ENCODE measurements around the gene UTRN. TPM values are rescaled to one million over a fixed set of nuclear protein-coding genes. Genes with fewer than 3 reads are reported as not detected.

The UTRN gene
- total and polyA plus RNA-seq, 4 donors = 24.6 to 489 (median 123) TPM

DNA sequence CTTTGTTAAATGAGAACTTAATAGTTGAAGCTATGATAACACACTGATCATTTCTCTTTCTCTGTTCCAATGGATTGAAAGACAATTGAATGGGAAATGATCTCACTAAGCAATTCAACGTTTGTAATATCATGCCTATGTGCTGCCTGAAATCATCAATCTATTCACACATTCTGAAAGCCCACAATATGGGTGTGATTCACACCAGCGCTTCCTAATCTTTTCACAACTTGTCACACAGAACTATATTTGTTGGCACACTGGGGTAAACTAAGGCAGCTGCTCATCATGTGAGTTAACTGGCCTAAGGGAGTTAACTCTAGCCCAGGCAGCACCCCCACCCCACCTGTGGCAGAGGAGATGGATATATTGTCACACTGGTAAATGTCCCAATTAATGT, 37.1 kb upstream of the UTRN start:
- 68 to 78% methylated on average over 2 of the region's 2 CpGs for WGBS, 2 donors
- Histone ChIP-seq H3K9ac (ENCODE audit: insufficient read depth in 1 of 2, low read length in 2 of 2) (no peak overlapping the region), H3K27me3 (ENCODE audit: control insufficient read depth in 3 of 3, insufficient read depth in 3 of 3, low read length in 2 of 3) (no peaks in the 10 kb centered on the region), H3K4me3 (no peak overlapping the region), H3K9me3 (ENCODE audit: control insufficient read depth in 4 of 4, insufficient read depth in 3 of 4, low read length in 3 of 4) (peaks cover 0 to 3% (median 0%) of the 10 kb centered on the region in 4 donors), H3K36me3 (ENCODE audit: control insufficient read depth in 4 of 4, insufficient read depth in 4 of 4, low read length in 4 of 4) (no peaks in the 10 kb centered on the region), H3K27ac (ENCODE audit: low read depth in 1 of 2, low read length in 1 of 2) (no peak overlapping the region), H3K4me1 (ENCODE audit: control insufficient read depth in 5 of 5, insufficient read depth in 5 of 5, low read length in 5 of 5) (no peaks in the 10 kb centered on the region)
- TF ChIP-seq, protein P1, sequence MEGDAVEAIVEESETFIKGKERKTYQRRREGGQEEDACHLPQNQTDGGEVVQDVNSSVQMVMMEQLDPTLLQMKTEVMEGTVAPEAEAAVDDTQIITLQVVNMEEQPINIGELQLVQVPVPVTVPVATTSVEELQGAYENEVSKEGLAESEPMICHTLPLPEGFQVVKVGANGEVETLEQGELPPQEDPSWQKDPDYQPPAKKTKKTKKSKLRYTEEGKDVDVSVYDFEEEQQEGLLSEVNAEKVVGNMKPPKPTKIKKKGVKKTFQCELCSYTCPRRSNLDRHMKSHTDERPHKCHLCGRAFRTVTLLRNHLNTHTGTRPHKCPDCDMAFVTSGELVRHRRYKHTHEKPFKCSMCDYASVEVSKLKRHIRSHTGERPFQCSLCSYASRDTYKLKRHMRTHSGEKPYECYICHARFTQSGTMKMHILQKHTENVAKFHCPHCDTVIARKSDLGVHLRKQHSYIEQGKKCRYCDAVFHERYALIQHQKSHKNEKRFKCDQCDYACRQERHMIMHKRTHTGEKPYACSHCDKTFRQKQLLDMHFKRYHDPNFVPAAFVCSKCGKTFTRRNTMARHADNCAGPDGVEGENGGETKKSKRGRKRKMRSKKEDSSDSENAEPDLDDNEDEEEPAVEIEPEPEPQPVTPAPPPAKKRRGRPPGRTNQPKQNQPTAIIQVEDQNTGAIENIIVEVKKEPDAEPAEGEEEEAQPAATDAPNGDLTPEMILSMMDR (IDR thresholded peaks at IDR 0.05; ENCODE audit: control extremely low read depth, extremely low read depth) = no peak
- DNase-seq (no peak), ATAC-seq (ENCODE audit: insufficient read depth, low FRiP score) (no peak)

DNA sequence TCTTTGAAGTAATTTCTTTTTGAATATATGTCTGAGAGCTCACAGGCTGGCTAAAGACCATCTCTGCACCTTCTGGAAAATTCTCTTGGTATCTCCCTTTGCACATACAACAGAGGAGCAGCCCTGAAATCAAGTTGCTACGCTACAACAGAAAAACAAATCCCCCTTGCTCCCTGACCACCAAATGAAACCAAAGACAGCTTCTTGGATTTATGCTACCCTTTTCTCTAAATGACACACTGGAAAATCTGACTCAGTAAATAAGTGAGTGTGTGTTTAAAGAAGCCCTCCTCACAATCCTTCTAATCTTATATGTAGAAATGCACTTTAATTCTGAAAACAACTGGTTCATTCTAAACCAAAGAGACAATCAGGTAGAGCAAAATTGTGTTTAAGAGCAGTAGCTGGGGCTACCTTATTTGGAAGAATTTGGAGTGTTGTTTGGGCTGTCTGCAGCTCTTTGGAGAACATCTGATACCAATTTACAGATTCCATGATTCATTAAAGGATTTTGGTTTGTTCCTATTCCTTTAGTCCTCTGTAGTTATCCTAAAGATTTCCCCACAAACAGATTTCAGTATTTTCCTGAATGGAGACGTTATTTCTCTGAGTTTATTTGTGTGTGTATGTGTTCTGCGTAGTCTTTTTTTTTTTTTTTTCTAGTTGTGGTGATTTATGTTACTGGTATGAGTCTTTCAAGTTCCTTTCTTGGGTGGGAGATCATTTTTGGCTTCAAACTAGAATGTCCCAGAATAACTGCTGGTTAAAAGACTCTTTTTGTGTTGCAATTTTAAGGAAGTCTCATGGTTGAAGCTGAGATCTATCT, 36.4 kb upstream of the UTRN start:
- no peak overlapping the region for H3K9ac ChIP-seq (ENCODE audit: insufficient read depth in 1 of 2, low read length in 2 of 2)
- no peak overlapping the region for H3K4me3 ChIP-seq
- peaks cover 0 to 3% (median 0%) of the 10 kb centered on the region in 4 donors for H3K9me3 ChIP-seq (ENCODE audit: control insufficient read depth in 4 of 4, insufficient read depth in 3 of 4, low read length in 3 of 4)
- DNase-seq (peak in 2 of 3 donors; percentile 16 to 36), ATAC-seq (ENCODE audit: insufficient read depth, low FRiP score) (no peak)
- WGBS, 2 donors = 72 to 78% methylated on average over 3 of the region's 3 CpGs
- H3K27me3 ChIP-seq (ENCODE audit: control insufficient read depth in 3 of 3, insufficient read depth in 3 of 3, low read length in 2 of 3) = no peaks in the 10 kb centered on the region
- H3K27ac ChIP-seq (ENCODE audit: low read depth in 1 of 2, low read length in 1 of 2) = no peak overlapping the region
- H3K36me3 ChIP-seq (ENCODE audit: control insufficient read depth in 4 of 4, insufficient read depth in 4 of 4, low read length in 4 of 4) = no peaks in the 10 kb centered on the region
- TF ChIP-seq, protein P1 (IDR thresholded peaks at IDR 0.05; ENCODE audit: control extremely low read depth, extremely low read depth) = no peak
- H3K4me1 ChIP-seq (ENCODE audit: control insufficient read depth in 5 of 5, insufficient read depth in 5 of 5, low read length in 5 of 5) = no peaks in the 10 kb centered on the region

DNA sequence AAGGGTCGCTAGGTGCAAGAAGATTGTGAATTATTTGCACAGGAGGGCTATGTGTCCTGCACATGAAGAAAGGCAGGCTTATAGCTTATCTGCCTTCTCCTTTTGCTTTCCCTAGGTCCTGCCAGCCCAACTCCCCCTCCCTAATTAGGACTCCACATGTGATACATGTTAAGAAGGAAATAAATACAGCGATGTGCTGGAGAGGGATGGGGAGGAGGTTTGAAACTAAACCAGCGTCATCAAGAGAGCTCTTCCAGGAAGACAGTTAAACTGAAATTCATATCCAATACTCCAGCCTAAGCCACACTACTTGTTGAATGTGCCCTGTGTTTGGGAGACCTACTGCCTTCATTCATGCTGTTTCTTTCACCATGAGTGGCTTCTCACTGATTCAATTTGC, 34.9 kb upstream of the UTRN start:
- Histone ChIP-seq H3K36me3 (ENCODE audit: control insufficient read depth in 4 of 4, insufficient read depth in 4 of 4, low read length in 4 of 4) (no peaks in the 10 kb centered on the region), H3K27ac (ENCODE audit: low read depth in 1 of 2, low read length in 1 of 2) (no peak overlapping the region), H3K9ac (ENCODE audit: insufficient read depth in 1 of 2, low read length in 2 of 2) (no peak overlapping the region), H3K9me3 (ENCODE audit: control insufficient read depth in 4 of 4, insufficient read depth in 3 of 4, low read length in 3 of 4) (peaks cover 0 to 3% (median 0%) of the 10 kb centered on the region in 4 donors), H3K4me1 (ENCODE audit: control insufficient read depth in 5 of 5, insufficient read depth in 5 of 5, low read length in 5 of 5) (no peaks in the 10 kb centered on the region), H3K4me3 (no peak overlapping the region), H3K27me3 (ENCODE audit: control insufficient read depth in 3 of 3, insufficient read depth in 3 of 3, low read length in 2 of 3) (no peaks in the 10 kb centered on the region)
- WGBS, 2 donors = 78 to 89% methylated on average over 3 of the region's 3 CpGs
- DNase-seq = no peak
- TF ChIP-seq, protein P1 (IDR thresholded peaks at IDR 0.05; ENCODE audit: control extremely low read depth, extremely low read depth) = no peak
- ATAC-seq (ENCODE audit: insufficient read depth, low FRiP score) = no peak
